Cardiac ventricle fibroblast (primary cell): ENCODE data around the gene HTR3E. TPM values are rescaled to one million over a fixed set of nuclear protein-coding genes. Genes with fewer than 3 reads are reported as not detected.

Experiments
- total RNA-seq: library from RNA; depleted of rRNA; stranded (reverse); fragments of >200 nt; gene quantifications from 2 replicates; pipeline ENCODE4 v1.2.3, GENCODE V29; 2015

Gene HTR3E
- total RNA-seq: not detected in 2 replicates

GRCh38 chr3:184096811-184097383 lies at the start of gene HTR3E:
Gene HTR3E, plus strand, starts transcription at chr3:184097064. Its CDS starts 466 bp downstream, at chr3:184097530.

GRCh38 chr3:184052767-184053166 lies 44.1 kb upstream of the HTR3E start, which contains the start of gene HTR3C:
Gene HTR3C, plus strand, starts transcription at chr3:184053047. Its CDS starts 34 bp downstream, at chr3:184053081.

GRCh38 chr3:184135149-184135910 lies 38.5 kb downstream of the HTR3E start, which contains the start of gene EIF2B5:
Gene EIF2B5, plus strand, starts transcription at chr3:184135358. Its CDS starts 28 bp downstream, at chr3:184135386.

GRCh38 chr3:184154885-184155643 lies 58.2 kb downstream of the HTR3E start, which contains the start of gene DVL3:
Gene DVL3, plus strand, starts transcription at chr3:184155377. Its CDS starts 259 bp downstream, at chr3:184155636.

Other genes starting within 250 kb of the HTR3E start
- 26.4 and 44.7 TPM in 2 replicates for gene PARL, start 212.2 kb upstream of the HTR3E start, total RNA-seq
- 9.8 and 11.0 TPM in 2 replicates for gene ABCC5, start 79.2 kb upstream of the HTR3E start, total RNA-seq
- not detected in 2 replicates for gene HTR3D, start 65.3 kb upstream of the HTR3E start, total RNA-seq
- gene HTR3C, start 44.0 kb upstream of the HTR3E start, total RNA-seq: not detected in 2 replicates
- 13.9 and 15.5 TPM in 2 replicates for gene EIF2B5, start 38.3 kb downstream of the HTR3E start, total RNA-seq
- gene DVL3, start 58.3 kb downstream of the HTR3E start, total RNA-seq: 39.9 and 56.8 TPM in 2 replicates
- gene AP2M1, start 77.8 kb downstream of the HTR3E start, total RNA-seq: 247 and 299 TPM in 2 replicates
- 35.8 and 43.3 TPM in 2 replicates for gene ABCF3, start 89.1 kb downstream of the HTR3E start, total RNA-seq
- gene VWA5B2, start 132.5 kb downstream of the HTR3E start, total RNA-seq: 0.05 and 0.06 TPM in 2 replicates
- 71.8 and 73.8 TPM in 2 replicates for gene ALG3, start 151.9 kb downstream of the HTR3E start, total RNA-seq
- 4.3 and 5.9 TPM in 2 replicates for gene EEF1AKMT4, start 152.6 kb downstream of the HTR3E start, total RNA-seq
- not detected in 2 replicates for gene CAMK2N2, start 164.5 kb downstream of the HTR3E start, total RNA-seq
- gene ECE2, start 179.0 kb downstream of the HTR3E start, total RNA-seq: 0.12 TPM in 1 of 2 replicates, not detected in the other
- gene PSMD2, start 202.2 kb downstream of the HTR3E start, total RNA-seq: 172 and 183 TPM in 2 replicates
- 253 and 283 TPM in 2 replicates for gene EIF4G1, start 217.5 kb downstream of the HTR3E start, total RNA-seq
- 16.7 and 17.4 TPM in 2 replicates for gene FAM131A, start 240.5 kb downstream of the HTR3E start, total RNA-seq